ENCODE measurements around the gene IVNS1ABP. TPM values are rescaled to one million over a fixed set of nuclear protein-coding genes. Genes with fewer than 3 reads are reported as not detected.

IVNS1ABP gene
- total RNA-seq, 1 donor from 2014 or later, result 61.0 TPM

DNA sequence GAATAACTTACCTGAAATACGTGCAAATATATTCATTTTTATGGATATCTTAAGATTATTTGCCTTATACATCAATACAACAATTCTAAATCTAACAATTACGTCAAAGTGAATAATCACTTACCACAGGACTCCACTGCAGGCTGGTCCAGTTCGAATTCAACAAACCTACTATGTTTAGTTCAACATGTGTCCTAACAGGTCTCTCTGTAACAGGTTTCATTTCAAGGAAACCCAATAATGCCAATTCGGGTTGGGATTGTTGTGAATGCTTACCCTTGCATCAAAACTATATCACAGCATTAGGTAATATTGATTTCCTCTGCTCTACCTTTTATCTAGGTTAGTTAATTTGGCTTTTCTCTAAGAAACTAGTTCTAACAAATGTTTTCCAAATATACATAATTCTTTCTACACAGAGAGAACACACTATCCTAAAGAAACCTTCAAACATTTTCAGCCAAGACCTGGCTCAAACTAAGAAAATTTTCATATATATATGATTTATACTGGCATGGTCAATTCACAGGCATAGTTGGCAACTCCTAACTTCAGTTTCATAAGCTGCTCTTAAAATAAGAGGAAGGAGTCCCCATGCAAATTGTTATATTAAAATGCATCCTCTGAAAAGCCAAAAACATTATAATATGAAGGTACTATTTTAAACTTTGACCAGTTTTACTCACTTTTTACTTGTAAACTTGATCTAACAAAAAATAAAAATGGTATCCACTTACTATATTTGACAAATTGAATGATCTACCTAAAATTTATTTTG lies 4.5 kb downstream of the IVNS1ABP start:
- TF ChIP-seq, protein P1, sequence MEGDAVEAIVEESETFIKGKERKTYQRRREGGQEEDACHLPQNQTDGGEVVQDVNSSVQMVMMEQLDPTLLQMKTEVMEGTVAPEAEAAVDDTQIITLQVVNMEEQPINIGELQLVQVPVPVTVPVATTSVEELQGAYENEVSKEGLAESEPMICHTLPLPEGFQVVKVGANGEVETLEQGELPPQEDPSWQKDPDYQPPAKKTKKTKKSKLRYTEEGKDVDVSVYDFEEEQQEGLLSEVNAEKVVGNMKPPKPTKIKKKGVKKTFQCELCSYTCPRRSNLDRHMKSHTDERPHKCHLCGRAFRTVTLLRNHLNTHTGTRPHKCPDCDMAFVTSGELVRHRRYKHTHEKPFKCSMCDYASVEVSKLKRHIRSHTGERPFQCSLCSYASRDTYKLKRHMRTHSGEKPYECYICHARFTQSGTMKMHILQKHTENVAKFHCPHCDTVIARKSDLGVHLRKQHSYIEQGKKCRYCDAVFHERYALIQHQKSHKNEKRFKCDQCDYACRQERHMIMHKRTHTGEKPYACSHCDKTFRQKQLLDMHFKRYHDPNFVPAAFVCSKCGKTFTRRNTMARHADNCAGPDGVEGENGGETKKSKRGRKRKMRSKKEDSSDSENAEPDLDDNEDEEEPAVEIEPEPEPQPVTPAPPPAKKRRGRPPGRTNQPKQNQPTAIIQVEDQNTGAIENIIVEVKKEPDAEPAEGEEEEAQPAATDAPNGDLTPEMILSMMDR (IDR thresholded peaks at IDR 0.05), result no peak
- H3K27ac ChIP-seq, result no peak overlapping the region
- no peaks in the 10 kb centered on the region for H3K9me3 ChIP-seq
- H3K27me3 ChIP-seq, result no peaks in the 10 kb centered on the region
- peaks cover 0 to 19% of the 10 kb centered on the region in 2 donors for H3K4me1 ChIP-seq
- no peak for DNase-seq (ENCODE audit: low spot score in 2 of 2)
- intact Hi-C loops (cut with DNase I), result loop anchor here (10.0 kb wide), 2 partner anchors 372 to 558 kb away; partner anchors contain the start of gene EDEM3
- peaks cover 15 to 26% of the 10 kb centered on the region in 2 donors for H3K36me3 ChIP-seq
- H3K4me3 ChIP-seq, result no peak overlapping the region

DNA sequence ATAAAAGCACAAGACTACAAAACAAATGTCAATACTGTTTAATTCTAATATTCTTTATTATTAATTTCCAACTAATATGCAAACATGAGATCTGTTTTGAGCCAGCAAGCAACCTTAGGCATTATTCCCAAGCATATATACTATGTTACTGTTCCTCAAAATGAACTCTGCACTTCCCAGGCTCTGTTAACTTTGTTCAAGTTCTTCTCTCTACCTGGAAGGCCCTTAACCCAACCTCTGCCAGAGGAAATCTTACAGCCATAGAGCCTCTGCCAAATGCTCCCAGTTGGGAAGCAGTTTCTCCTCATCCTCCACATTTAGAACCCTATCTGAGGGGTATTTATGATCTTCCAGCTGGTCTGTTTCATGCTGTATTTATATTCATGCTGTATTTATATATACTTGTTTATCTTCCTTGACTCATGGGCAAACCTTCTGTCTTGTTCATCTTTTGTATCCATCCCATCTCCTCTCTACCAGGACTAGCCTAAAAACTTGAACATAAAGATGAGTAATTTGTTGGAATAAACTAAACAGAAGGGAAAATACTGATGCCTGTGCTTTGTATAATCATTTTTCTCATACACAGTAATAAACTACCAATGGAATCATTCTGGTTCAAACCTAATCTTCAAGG lies 5.3 kb downstream of the IVNS1ABP start:
- intact Hi-C loops (cut with DNase I), result loop anchor here (10.0 kb wide), 2 partner anchors 373 to 557 kb away; partner anchors contain the start of gene EDEM3
- no peaks in the 10 kb centered on the region for H3K27me3 ChIP-seq
- H3K4me1 ChIP-seq, result peaks cover 0 to 19% of the 10 kb centered on the region in 2 donors
- H3K4me3 ChIP-seq, result no peak overlapping the region
- no peak overlapping the region for H3K27ac ChIP-seq
- no peak for DNase-seq (ENCODE audit: low spot score in 2 of 2)
- H3K9me3 ChIP-seq, result no peaks in the 10 kb centered on the region
- peaks cover 22 to 34% of the 10 kb centered on the region in 2 donors for H3K36me3 ChIP-seq
- TF ChIP-seq, protein P1 (IDR thresholded peaks at IDR 0.05), result no peak

DNA sequence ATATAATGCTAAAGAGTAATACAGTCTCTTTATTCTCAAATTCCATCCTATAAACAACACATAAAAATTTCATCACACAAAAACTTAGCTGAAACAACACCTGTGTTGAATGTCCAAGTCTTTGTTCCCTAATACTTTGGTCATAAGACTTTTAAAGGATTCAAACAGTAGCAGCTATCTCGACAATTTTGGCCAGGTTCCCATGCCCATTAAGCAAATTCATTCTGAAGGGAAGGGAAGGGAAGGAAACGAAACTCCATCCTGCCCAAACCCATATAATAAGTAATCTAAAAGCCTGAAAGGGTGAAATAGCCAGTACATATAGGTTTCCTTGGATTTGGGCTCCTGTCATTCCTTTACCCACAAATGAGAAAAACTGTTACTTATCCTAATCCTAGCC lies 7.5 kb downstream of the IVNS1ABP start:
- intact Hi-C loops (cut with DNase I), result no loop called here
- peaks cover 39 to 56% of the 10 kb centered on the region in 2 donors for H3K36me3 ChIP-seq

DNA sequence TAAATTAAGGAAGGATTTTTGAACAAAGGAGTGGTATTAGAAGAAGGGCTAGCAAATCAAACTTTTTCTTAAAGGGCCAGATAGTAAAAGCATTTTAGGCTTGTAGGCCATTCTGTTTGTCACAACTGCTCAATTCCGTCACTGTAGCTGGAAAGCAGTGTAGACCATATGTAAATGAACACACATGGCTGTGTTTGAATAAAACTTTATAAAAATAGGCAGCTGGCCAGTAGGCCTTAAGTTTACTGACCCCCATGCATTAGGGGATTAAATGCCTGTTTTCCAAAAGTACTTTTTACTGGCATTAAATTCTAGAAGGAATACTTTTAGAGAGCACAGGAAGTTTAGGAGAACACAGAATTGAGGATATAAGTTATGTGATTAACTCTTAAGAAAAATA lies 8.9 kb downstream of the IVNS1ABP start:
- Histone ChIP-seq H3K27me3 (no peaks in the 10 kb centered on the region), H3K4me3 (no peak overlapping the region), H3K4me1 (peaks cover 0 to 6% of the 10 kb centered on the region in 2 donors), H3K27ac (no peak overlapping the region), H3K9me3 (no peaks in the 10 kb centered on the region), H3K36me3 (peaks cover 49 to 65% of the 10 kb centered on the region in 2 donors)
- TF ChIP-seq, protein P1 (IDR thresholded peaks at IDR 0.05), result no peak
- no peak for DNase-seq (ENCODE audit: low spot score in 2 of 2)
- intact Hi-C loops (cut with DNase I), result no loop called here

More for the DNA sequence above, 7.5 kb downstream of the IVNS1ABP start:
- Histone ChIP-seq H3K9me3 (no peaks in the 10 kb centered on the region), H3K4me1 (peaks cover 0 to 10% of the 10 kb centered on the region in 2 donors), H3K27me3 (no peaks in the 10 kb centered on the region), H3K4me3 (no peak overlapping the region), H3K27ac (no peak overlapping the region)
- no peak for DNase-seq (ENCODE audit: low spot score in 2 of 2)
- TF ChIP-seq, protein P1 (IDR thresholded peaks at IDR 0.05), result no peak

DNA sequence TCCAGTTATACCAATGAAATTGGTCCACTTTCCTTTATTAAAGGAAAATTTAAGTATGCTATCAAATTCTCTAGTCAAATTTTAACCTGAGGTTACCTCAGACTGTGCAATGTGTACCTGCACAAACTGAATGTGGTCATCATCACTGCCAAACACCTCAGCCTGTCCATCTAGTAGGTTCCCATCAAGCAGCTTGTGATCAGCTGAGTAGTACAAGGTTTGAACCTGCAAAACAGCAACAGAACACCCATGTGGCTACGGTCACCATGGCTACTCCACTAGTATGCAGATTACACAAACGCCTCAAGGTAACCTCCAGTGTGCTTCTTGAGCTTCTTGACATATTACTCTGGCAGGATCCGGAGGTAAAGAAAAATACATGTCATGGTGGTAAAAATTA lies 11.6 kb downstream of the IVNS1ABP start:
- no peak overlapping the region for H3K27ac ChIP-seq
- peaks cover 59 to 82% of the 10 kb centered on the region in 2 donors for H3K36me3 ChIP-seq
- intact Hi-C loops (cut with DNase I), result no loop called here
- no peaks in the 10 kb centered on the region for H3K4me1 ChIP-seq
- H3K9me3 ChIP-seq, result no peaks in the 10 kb centered on the region
- H3K27me3 ChIP-seq, result no peaks in the 10 kb centered on the region
- DNase-seq (ENCODE audit: low spot score in 2 of 2), result no peak
- TF ChIP-seq, protein P1 (IDR thresholded peaks at IDR 0.05), result no peak
- H3K4me3 ChIP-seq, result no peak overlapping the region

Data from ascending aorta (tissue), 2 donors.